ENCODE data around the gene OR10G2.

OR10G2 gene

GRCh38 chr14:21617614-21618013, 17.1 kb downstream of the OR10G2 start:
- TF ChIP-seq RARB (CRISPR knock-in tag; IDR thresholded peaks at IDR 0.05) (no peak), OSR1 (CRISPR knock-in tag; IDR thresholded peaks at IDR 0.05) (no peak), POU6F1 (CRISPR knock-in tag; IDR thresholded peaks at IDR 0.05; ENCODE audit: borderline replicate concordance, low read depth) (no peak), BACH2 (CRISPR knock-in tag; IDR thresholded peaks at IDR 0.05; ENCODE audit: borderline replicate concordance) (no peak), CSDC2 (CRISPR knock-in tag; IDR thresholded peaks at IDR 0.05) (no peak), ZFP30 (CRISPR knock-in tag; IDR thresholded peaks at IDR 0.05) (no peak), TCF4 (CRISPR knock-in tag; IDR thresholded peaks at IDR 0.05; ENCODE audit: borderline replicate concordance) (no peak), GLIS3 (CRISPR knock-in tag; IDR thresholded peaks at IDR 0.05) (no peak)
- TF ChIP-seq, protein P1, sequence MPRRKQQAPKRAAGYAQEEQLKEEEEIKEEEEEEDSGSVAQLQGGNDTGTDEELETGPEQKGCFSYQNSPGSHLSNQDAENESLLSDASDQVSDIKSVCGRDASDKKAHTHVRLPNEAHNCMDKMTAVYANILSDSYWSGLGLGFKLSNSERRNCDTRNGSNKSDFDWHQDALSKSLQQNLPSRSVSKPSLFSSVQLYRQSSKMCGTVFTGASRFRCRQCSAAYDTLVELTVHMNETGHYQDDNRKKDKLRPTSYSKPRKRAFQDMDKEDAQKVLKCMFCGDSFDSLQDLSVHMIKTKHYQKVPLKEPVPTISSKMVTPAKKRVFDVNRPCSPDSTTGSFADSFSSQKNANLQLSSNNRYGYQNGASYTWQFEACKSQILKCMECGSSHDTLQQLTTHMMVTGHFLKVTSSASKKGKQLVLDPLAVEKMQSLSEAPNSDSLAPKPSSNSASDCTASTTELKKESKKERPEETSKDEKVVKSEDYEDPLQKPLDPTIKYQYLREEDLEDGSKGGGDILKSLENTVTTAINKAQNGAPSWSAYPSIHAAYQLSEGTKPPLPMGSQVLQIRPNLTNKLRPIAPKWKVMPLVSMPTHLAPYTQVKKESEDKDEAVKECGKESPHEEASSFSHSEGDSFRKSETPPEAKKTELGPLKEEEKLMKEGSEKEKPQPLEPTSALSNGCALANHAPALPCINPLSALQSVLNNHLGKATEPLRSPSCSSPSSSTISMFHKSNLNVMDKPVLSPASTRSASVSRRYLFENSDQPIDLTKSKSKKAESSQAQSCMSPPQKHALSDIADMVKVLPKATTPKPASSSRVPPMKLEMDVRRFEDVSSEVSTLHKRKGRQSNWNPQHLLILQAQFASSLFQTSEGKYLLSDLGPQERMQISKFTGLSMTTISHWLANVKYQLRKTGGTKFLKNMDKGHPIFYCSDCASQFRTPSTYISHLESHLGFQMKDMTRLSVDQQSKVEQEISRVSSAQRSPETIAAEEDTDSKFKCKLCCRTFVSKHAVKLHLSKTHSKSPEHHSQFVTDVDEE (CRISPR knock-in tag; IDR thresholded peaks at IDR 0.05), result no peak
- no peak for ATAC-seq

- TF ChIP-seq ZNF8 (CRISPR knock-in tag; IDR thresholded peaks at IDR 0.05), result no peak
- no peak for TF ChIP-seq ESRRG (CRISPR knock-in tag; IDR thresholded peaks at IDR 0.05)
- TF ChIP-seq, protein P1 (CRISPR knock-in tag; IDR thresholded peaks at IDR 0.05), result no peak
- no peak for TF ChIP-seq ARNTL (CRISPR knock-in tag; IDR thresholded peaks at IDR 0.05; ENCODE audit: borderline replicate concordance, low read depth)
- TF ChIP-seq, protein P2, sequence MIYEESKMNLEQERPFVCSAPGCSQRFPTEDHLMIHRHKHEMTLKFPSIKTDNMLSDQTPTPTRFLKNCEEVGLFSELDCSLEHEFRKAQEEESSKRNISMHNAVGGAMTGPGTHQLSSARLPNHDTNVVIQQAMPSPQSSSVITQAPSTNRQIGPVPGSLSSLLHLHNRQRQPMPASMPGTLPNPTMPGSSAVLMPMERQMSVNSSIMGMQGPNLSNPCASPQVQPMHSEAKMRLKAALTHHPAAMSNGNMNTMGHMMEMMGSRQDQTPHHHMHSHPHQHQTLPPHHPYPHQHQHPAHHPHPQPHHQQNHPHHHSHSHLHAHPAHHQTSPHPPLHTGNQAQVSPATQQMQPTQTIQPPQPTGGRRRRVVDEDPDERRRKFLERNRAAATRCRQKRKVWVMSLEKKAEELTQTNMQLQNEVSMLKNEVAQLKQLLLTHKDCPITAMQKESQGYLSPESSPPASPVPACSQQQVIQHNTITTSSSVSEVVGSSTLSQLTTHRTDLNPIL (CRISPR knock-in tag; IDR thresholded peaks at IDR 0.05; ENCODE audit: low read depth), result no peak
- no peak for TF ChIP-seq BACH2 (CRISPR knock-in tag; IDR thresholded peaks at IDR 0.05; ENCODE audit: borderline replicate concordance)
- TF ChIP-seq TOX (CRISPR knock-in tag; IDR thresholded peaks at IDR 0.05; ENCODE audit: borderline replicate concordance), result no peak
- no peak for TF ChIP-seq ZFP30 (CRISPR knock-in tag; IDR thresholded peaks at IDR 0.05)
- no peak for TF ChIP-seq GLIS3 (CRISPR knock-in tag; IDR thresholded peaks at IDR 0.05)
- no peak for TF ChIP-seq SNAI2 (CRISPR knock-in tag; IDR thresholded peaks at IDR 0.05)
- no peak for TF ChIP-seq ZNF70 (CRISPR knock-in tag; IDR thresholded peaks at IDR 0.05)
- no peak for TF ChIP-seq POU6F1 (CRISPR knock-in tag; IDR thresholded peaks at IDR 0.05; ENCODE audit: borderline replicate concordance, low read depth)
- no peak for TF ChIP-seq ZC3H10 (CRISPR knock-in tag; IDR thresholded peaks at IDR 0.05)
- no peak for TF ChIP-seq TCF4 (CRISPR knock-in tag; IDR thresholded peaks at IDR 0.05; ENCODE audit: borderline replicate concordance)
- TF ChIP-seq PPARA (CRISPR knock-in tag; IDR thresholded peaks at IDR 0.05; ENCODE audit: borderline replicate concordance), result no peak
- no peak for TF ChIP-seq RARB (CRISPR knock-in tag; IDR thresholded peaks at IDR 0.05)
- TF ChIP-seq OSR1 (CRISPR knock-in tag; IDR thresholded peaks at IDR 0.05), result no peak
- TF ChIP-seq ZNF565 (CRISPR knock-in tag; conservative IDR thresholded peaks at IDR 0.05; ENCODE audit: low read depth), result no peak
- no peak for TF ChIP-seq ISL1 (CRISPR knock-in tag; IDR thresholded peaks at IDR 0.05)
- no peak for TF ChIP-seq ZFP3 (CRISPR knock-in tag; IDR thresholded peaks at IDR 0.05)
- ATAC-seq, result no peak
Measured at GRCh38 chr14:21614240-21614639, 20.5 kb downstream of the OR10G2 start.
